H1 (cell line): ENCODE measurements around the gene NGEF. TPM values are rescaled to one million over a fixed set of nuclear protein-coding genes. Genes with fewer than 3 reads are reported as not detected.

Experiments used
- CTCF ChIA-PET: fragments of 300-600 bp; sonication (Branson Sonifier 250); formaldehyde crosslinking; loops from one replicate; lab custom pipeline; 2021; ENCODE audit not compliant: partially characterized antibody; lab: Charles Lee
- POLR2A ChIA-PET: fragments of 300-600 bp; sonication (Branson Sonifier 250); formaldehyde crosslinking; loops from one replicate; lab custom pipeline; 2021; ENCODE audit warnings: inconsistent platforms; ENCODE audit not compliant: partially characterized antibody; lab: Charles Lee
- DNase-seq, 2 experiments: peaks; one replicate each; pipeline versions ENCODE4 v3.0.0 to v3.0.0-alpha.2; 2010 to 2022; ENCODE audit warnings: low spot score in 2 of 2, low read depth in 1 of 2, mixed read lengths in 1 of 2
- FAIRE-seq: peaks from 2 replicates; lab custom pipeline; 2011; peaks lifted over from hg19 to GRCh38; lab: Jason Lieb, UNC
- H2AFZ ChIP-seq: 2 replicates; pipeline ENCODE4 v1.8.1; 2012; ENCODE audit warnings: low read length, inconsistent platforms
- H2AK5ac ChIP-seq: 2 replicates; pipeline ENCODE4 v1.6.1; 2013; ENCODE audit warnings: low read depth, low read length
- H2BK120ac ChIP-seq: replicated peaks from 2 replicates; pipeline ENCODE3; 2013; ENCODE audit warnings: low read depth, low read length, inconsistent platforms
- H2BK12ac ChIP-seq: 2 replicates; pipeline ENCODE4 v1.6.1; 2013; ENCODE audit warnings: low read depth, low read length
- H2BK15ac ChIP-seq: 2 replicates; pipeline ENCODE4 v1.6.1; 2013; ENCODE audit warnings: low read length
- H2BK20ac ChIP-seq: 2 replicates; pipeline ENCODE4 v1.6.1; 2013; ENCODE audit warnings: low read length
- H2BK5ac ChIP-seq: 2 replicates; pipeline ENCODE4 v1.6.1; 2013; ENCODE audit warnings: low read depth, low read length
- H3K14ac ChIP-seq: 2 replicates; pipeline ENCODE4 v1.6.1; 2013; ENCODE audit warnings: inconsistent platforms; ENCODE audit not compliant: insufficient read length
- H3K18ac ChIP-seq: 2 replicates; pipeline ENCODE4 v1.6.1; 2013; ENCODE audit warnings: low read length; ENCODE audit errors: extremely low read depth
- H3K23ac ChIP-seq: 2 replicates; pipeline ENCODE4 v1.6.1; 2013; ENCODE audit warnings: inconsistent platforms; ENCODE audit not compliant: insufficient read length
- H3K23me2 ChIP-seq: 2 replicates; pipeline ENCODE4 v1.6.1; 2013; ENCODE audit warnings: low read depth, low read length
- H3K27ac ChIP-seq: 2 replicates; pipeline ENCODE4 v1.6.1; 2011; ENCODE audit warnings: low read depth, low read length, inconsistent platforms
- H3K27me3 ChIP-seq, 4 experiments: replicated peaks in 1 of 4; 1 replicate in 1 of 4; 2 replicates in 3 of 4; pipeline versions ENCODE4 v1.6.1 to v1.8.1; 2011 to 2013; ENCODE audit warnings: low read length in 3 of 4, mild to moderate bottlenecking in 3 of 4, inconsistent platforms in 2 of 4, mixed read lengths in 2 of 4, moderate library complexity in 1 of 4; ENCODE audit not compliant: control insufficient read depth in 3 of 4, insufficient read depth in 3 of 4; ENCODE audit errors: extremely low read depth in 1 of 4
- H3K36me3 ChIP-seq, 4 experiments: 2 replicates each; pipeline versions ENCODE4 v1.6.1 to v1.8.1; 2011 to 2013; ENCODE audit warnings: mild to moderate bottlenecking in 4 of 4, low read length in 3 of 4, moderate library complexity in 2 of 4, control low read depth in 1 of 4, inconsistent platforms in 1 of 4; ENCODE audit not compliant: insufficient read depth in 4 of 4, control insufficient read depth in 2 of 4
- H3K4ac ChIP-seq: replicated peaks from 2 replicates; pipeline ENCODE3; 2013; ENCODE audit warnings: low read length, low read depth, mixed read lengths, inconsistent platforms; ENCODE audit not compliant: insufficient read length
- H3K4me1 ChIP-seq, 4 experiments: replicated peaks in 1 of 4; 1 replicate in 1 of 4; 2 replicates in 3 of 4; pipeline versions ENCODE4 v1.6.1 to v1.8.1; 2011 to 2013; ENCODE audit warnings: low read length in 3 of 4, inconsistent platforms in 2 of 4, mixed read lengths in 1 of 4; ENCODE audit not compliant: insufficient read depth in 4 of 4, control insufficient read depth in 3 of 4
- H3K4me2 ChIP-seq, 2 experiments: 2 replicates each; pipeline versions ENCODE4 v1.6.1 to v1.8.1; 2011 to 2013; ENCODE audit warnings: low read depth in 2 of 2, low read length in 2 of 2, control low read depth in 1 of 2, inconsistent platforms in 1 of 2, mild to moderate bottlenecking in 1 of 2; ENCODE audit not compliant: insufficient read depth in 1 of 2
- H3K4me3 ChIP-seq, 4 experiments: fragments of 200-600, 300-600 bp in 1 of 4; sonication (generic), shearing (Covaris generic), sonication (Bioruptor Twin) in 1 of 4; 2 replicates each; pipeline versions ENCODE4 v1.5.1 to v1.8.1; 2011 to 2016; ENCODE audit warnings: low read length in 4 of 4, low read depth in 3 of 4, control low read depth in 2 of 4, inconsistent platforms in 2 of 4, mild to moderate bottlenecking in 2 of 4, mixed read lengths in 1 of 4, moderate library complexity in 1 of 4; ENCODE audit not compliant: insufficient read depth in 2 of 4; ENCODE audit errors: extremely low read depth in 1 of 4
- H3K56ac ChIP-seq: replicated peaks from 2 replicates; pipeline ENCODE3; 2013; ENCODE audit warnings: low read depth, mild to moderate bottlenecking, mixed read lengths, low read length, inconsistent platforms; ENCODE audit not compliant: insufficient read length
- H3K79me1 ChIP-seq: 2 replicates; pipeline ENCODE4 v1.6.1; 2013; ENCODE audit warnings: low read depth, low read length, control low read depth
- H3K79me2 ChIP-seq, 2 experiments: 2 replicates each; pipeline versions ENCODE4 v1.6.1 to v1.8.1; 2012 to 2013; ENCODE audit warnings: low read length in 2 of 2, mild to moderate bottlenecking in 2 of 2, inconsistent platforms in 1 of 2; ENCODE audit not compliant: insufficient read depth in 2 of 2, control insufficient read depth in 1 of 2
- H3K9ac ChIP-seq, 4 experiments: replicated peaks in 1 of 4; 1 replicate in 1 of 4; 2 replicates in 3 of 4; pipeline versions ENCODE4 v1.6.1 to v1.8.1; 2011 to 2013; ENCODE audit warnings: low read depth in 3 of 4, low read length in 3 of 4, control low read depth in 2 of 4, mild to moderate bottlenecking in 2 of 4, moderate library complexity in 2 of 4, inconsistent platforms in 1 of 4; ENCODE audit errors: extremely low read depth in 1 of 4
- H3K9me3 ChIP-seq, 2 experiments: 2 replicates each; pipeline versions ENCODE4 v1.6.1 to v1.8.1; 2012 to 2013; ENCODE audit warnings: mild to moderate bottlenecking in 2 of 2, moderate library complexity in 2 of 2, control low read depth in 1 of 2, inconsistent platforms in 1 of 2, low read depth in 1 of 2, low read length in 1 of 2, mixed read lengths in 1 of 2; ENCODE audit not compliant: insufficient read depth in 2 of 2
- H4K20me1 ChIP-seq, 2 experiments: replicated peaks in 1 of 2; 2 replicates each; pipeline versions ENCODE3 to v1.8.1; 2011 to 2013; ENCODE audit warnings: inconsistent platforms in 2 of 2, low read length in 2 of 2, mild to moderate bottlenecking in 1 of 2; ENCODE audit not compliant: insufficient read depth in 2 of 2, control insufficient read depth in 1 of 2
- H4K5ac ChIP-seq: 2 replicates; pipeline ENCODE4 v1.6.1; 2013; ENCODE audit warnings: low read length, low read depth, mixed read lengths, inconsistent platforms; ENCODE audit not compliant: insufficient read length
- H4K8ac ChIP-seq: 2 replicates; pipeline ENCODE4 v1.8.0; 2013; ENCODE audit warnings: mild to moderate bottlenecking, moderate library complexity, low read length, inconsistent platforms; ENCODE audit not compliant: insufficient read depth; ENCODE audit errors: extremely low read depth
- H4K91ac ChIP-seq: replicated peaks from 2 replicates; pipeline ENCODE3; 2013; ENCODE audit warnings: low read length, mixed read lengths, inconsistent platforms; ENCODE audit not compliant: insufficient read length
- ATF2 ChIP-seq: IDR thresholded peaks from 2 replicates; pipeline ENCODE4 v1.6.1; 2012; ENCODE audit warnings: low read length, inconsistent platforms
- BACH1 ChIP-seq: IDR thresholded peaks from 2 replicates; pipeline ENCODE4 v1.6.1; 2012; ENCODE audit warnings: low read length, improper control_type of control experiment
- RFX5 ChIP-seq: IDR thresholded peaks from 2 replicates; pipeline ENCODE4 v1.6.1; 2011; ENCODE audit warnings: low read depth, low read length, improper control_type of control experiment, borderline replicate concordance
- WGBS, 2 experiments: shearing (Covaris generic) in 1 of 2; methylation state at CpG; one replicate each; pipeline versions ENCODE4 v1.1.6 to v1.1.7; 2013 to 2015; ENCODE audit warnings: low lambda C conversion rate in 2 of 2, mixed read lengths in 2 of 2, inconsistent platforms in 1 of 2, low coverage in 1 of 2, missing lambda C conversion rate in 1 of 2; ENCODE audit not compliant: insufficient replicate concordance in 2 of 2, insufficient coverage in 1 of 2, insufficient read length in 1 of 2; ENCODE audit errors: extremely low coverage in 1 of 2, missing lambda C conversion rate in 1 of 2; 5-methylcytosine and 5-hydroxymethylcytosine counted together
- polyA plus RNA-seq, 7 experiments: library from polyadenylated mRNA; depleted of rRNA in 3 of 7; stranded (reverse) in 5 of 7; unstranded in 2 of 7; fragments of >200 nt in 5 of 7; fragments of 200-250 nt in 2 of 7; gene quantifications; 1 replicate in 5 of 7; 2 replicates in 1 of 7; 4 replicates in 1 of 7; pipeline versions ENCODE4 v1.2.1 to v1.2.3, GENCODE V29; 2011 to 2013; ENCODE audit warnings: missing spikeins in 2 of 7, mixed read lengths in 2 of 7
- total RNA-seq: library from RNA; stranded (reverse); fragmentation: NEBNext Ultra II Directional; extraction: Animal tissue kit (Norgen Biotek cat#: 25700); gene quantifications from 2 replicates; pipeline ENCODE4 v1.2.1, GENCODE V29; 2021
- TF ChIP-seq, protein P1 (sequence below): IDR thresholded peaks from 2 replicates; pipeline ENCODE4 v1.6.1; 2012; ENCODE audit warnings: inconsistent platforms

NGEF gene
- total and polyA plus RNA-seq, 2 of the 8 experiments (the other 6 are each of a cell fraction or from before 2014, with no cell fraction given), result 2.7 to 3.2 TPM

DNA sequence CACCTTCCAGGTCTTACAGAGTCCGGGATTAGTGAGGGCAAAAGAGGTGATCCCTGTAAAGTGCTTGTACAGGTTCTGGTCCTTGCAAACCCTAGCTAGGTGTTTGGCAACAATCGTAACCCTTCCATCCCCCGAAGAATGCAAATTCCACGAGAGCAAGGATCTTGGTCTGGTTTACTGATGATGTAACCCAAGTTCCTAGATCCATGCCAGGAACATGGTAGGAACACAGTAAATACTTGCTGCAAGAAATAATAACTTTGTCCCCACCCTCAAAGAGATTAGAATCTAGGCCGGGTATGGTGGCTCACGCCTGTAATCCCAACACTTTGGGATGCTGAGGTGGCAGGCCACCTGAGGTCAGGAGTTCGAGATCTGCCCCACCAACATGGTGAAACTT is 12.7 kb upstream of the NGEF start:
- Histone ChIP-seq H2BK20ac (no peak overlapping the region), H3K79me1 (no peaks in the 10 kb centered on the region), H3K27ac (no peak overlapping the region), H3K9ac (no peak overlapping the region), H3K4me3 (no peak overlapping the region), H3K14ac (no peak overlapping the region), H3K23ac (no peak overlapping the region), H3K36me3 (no peaks in the 10 kb centered on the region), H2BK120ac (no peak overlapping the region), H2BK15ac (no peak overlapping the region), H2AK5ac (no peak overlapping the region), H3K4ac (no peak overlapping the region), H3K56ac (no peak overlapping the region), H2BK12ac (no peak overlapping the region), H3K18ac (no peak overlapping the region), H4K91ac (no peak overlapping the region), H2AFZ (no peak overlapping the region), H3K4me1 (no peaks in the 10 kb centered on the region), H4K20me1 (no peaks in the 10 kb centered on the region), H4K5ac (no peak overlapping the region), H3K23me2 (no peaks in the 10 kb centered on the region), H2BK5ac (no peak overlapping the region), H3K4me2 (no peak overlapping the region), H3K27me3 (no peaks in the 10 kb centered on the region), H4K8ac (no peak overlapping the region), H3K9me3 (no peaks in the 10 kb centered on the region), H3K79me2 (no peaks in the 10 kb centered on the region)
- FAIRE-seq (no peak), DNase-seq (no peak)
- TF ChIP-seq BACH1 (no peak), ATF2 (no peak), RFX5 (no peak)
- TF ChIP-seq, protein P1, sequence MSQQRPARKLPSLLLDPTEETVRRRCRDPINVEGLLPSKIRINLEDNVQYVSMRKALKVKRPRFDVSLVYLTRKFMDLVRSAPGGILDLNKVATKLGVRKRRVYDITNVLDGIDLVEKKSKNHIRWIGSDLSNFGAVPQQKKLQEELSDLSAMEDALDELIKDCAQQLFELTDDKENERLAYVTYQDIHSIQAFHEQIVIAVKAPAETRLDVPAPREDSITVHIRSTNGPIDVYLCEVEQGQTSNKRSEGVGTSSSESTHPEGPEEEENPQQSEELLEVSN, result no peak
- 82% methylated on average over 7 of the region's 7 CpGs; no CpG with 5 or more reads in 1 of the 2 experiments for WGBS, 2 experiments
- POLR2A ChIA-PET, result no interaction called here
- CTCF ChIA-PET, result interaction anchor here (0.7 to 4.8 kb wide), 5 partner anchors 18 to 175 kb away, joined by 3 to 34 read pairs (median 5); partner anchors contain the start of gene INPP5D
